Left colon (tissue), 2 donors: ENCODE data around the gene NDUFB6. TPM values are rescaled to one million over a fixed set of nuclear protein-coding genes. Genes with fewer than 3 reads are reported as not detected.
"Not testable (repeated sequence)": the region's sequence is repeated elsewhere in the genome, so short reads cannot be mapped to it uniquely, and the experiment has no call there.

Source experiments
- ATAC-seq: fragments of 200-7000 bp; cut with Tn5 transposase; one replicate; pipeline ENCODE4 v1.9.1; 2020; ENCODE audit warnings: mild to moderate bottlenecking, moderate library complexity
- DNase-seq, 2 donors: peaks; one replicate each; pipeline ENCODE4 v3.0.0-alpha.2; 2020
- intact Hi-C, 2 donors: fragments of 100-400 bp; cut with DNase I in 1 of 2; cut with micrococcal nuclease in 1 of 2; formaldehyde crosslinking; loops; one replicate each; pipeline versions ENCODE4 v1.11.2 to v1.14.0; 2022; cut with DNase I, micrococcal nuclease
- total RNA-seq, 2 donors: library from RNA; stranded (reverse); fragmentation: NEBNext Ultra II Directional; extraction: Animal tissue kit (Norgen Biotek cat#: 25700); gene quantifications; one replicate each; pipeline ENCODE4 v1.2.1, GENCODE V29; 2021
- donor health status: DM: no; HTN: no; CAD: no.
- donor health status: DM: yes; HTN: yes; CAD: no.

The NDUFB6 gene
- total RNA-seq, 2 donors from 2014 or later, result 44.2 to 62.9 TPM

DNA sequence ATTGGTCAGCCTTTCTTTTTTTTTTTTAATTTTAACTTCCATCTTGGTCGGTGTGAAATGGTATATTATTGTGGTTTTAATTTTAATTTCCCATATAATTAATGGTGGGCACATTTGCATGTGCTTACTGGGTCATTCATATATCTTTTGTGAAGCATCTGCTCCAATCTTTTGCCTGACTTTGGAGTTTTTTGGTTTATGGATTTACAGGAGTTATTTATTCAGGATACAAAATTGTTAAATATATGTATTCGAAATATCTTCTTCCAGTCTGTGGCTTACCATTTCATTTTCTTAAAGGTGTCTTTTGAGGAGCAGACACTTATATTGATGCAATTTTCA lies 46.3 kb downstream of the NDUFB6 start:
- intact Hi-C loops, result no loop called here
- ATAC-seq (no peak), DNase-seq (no peak)

DNA sequence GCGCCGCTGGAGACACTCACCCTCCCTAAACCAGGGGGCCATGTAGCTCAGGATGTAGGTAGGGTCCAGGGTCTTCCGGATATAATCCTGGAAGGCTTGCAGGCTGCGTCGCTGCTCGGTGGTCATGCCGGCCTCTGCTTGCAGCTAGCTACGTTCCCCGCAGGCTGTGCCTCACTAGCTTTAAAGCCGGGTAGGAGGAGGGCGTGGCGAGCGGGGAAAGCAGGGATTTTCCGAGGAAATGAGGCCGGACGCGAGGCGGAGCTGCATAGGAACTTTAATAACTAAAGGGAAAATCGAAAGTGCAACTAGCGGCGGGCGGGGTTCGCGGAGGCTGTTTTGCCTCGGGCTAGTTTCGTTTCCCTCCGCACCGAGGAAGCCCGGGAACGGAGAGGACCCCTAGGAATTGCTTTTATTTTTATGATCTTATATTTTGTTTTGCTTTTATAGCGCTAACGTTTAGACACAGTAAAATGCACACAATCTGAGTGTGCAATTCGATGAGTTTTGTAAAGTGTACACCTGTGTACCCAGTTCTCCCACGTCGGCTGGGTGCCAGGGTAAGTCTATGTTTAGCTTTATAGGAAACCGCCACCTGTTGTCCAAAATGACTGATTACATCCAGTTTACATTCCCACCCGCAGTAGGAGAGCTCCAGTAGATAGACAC lies 46.8 kb downstream of the NDUFB6 start, which contains the start of gene RIGI:
Gene RIGI (minus strand): TSS at position 156 of the 666 bp plus-strand sequence. CDS start 30 bp downstream, at position 126.
- DNase-seq (peak; percentile 95 to 98), ATAC-seq (peak; percentile 89)
- intact Hi-C loops, result no loop called here

- no peak for DNase-seq
- ATAC-seq, result no peak
- intact Hi-C loops, result no loop called here
These were observed 47.3 kb downstream of the NDUFB6 start for GRCh38 chr9:32525709-32526030.

DNA sequence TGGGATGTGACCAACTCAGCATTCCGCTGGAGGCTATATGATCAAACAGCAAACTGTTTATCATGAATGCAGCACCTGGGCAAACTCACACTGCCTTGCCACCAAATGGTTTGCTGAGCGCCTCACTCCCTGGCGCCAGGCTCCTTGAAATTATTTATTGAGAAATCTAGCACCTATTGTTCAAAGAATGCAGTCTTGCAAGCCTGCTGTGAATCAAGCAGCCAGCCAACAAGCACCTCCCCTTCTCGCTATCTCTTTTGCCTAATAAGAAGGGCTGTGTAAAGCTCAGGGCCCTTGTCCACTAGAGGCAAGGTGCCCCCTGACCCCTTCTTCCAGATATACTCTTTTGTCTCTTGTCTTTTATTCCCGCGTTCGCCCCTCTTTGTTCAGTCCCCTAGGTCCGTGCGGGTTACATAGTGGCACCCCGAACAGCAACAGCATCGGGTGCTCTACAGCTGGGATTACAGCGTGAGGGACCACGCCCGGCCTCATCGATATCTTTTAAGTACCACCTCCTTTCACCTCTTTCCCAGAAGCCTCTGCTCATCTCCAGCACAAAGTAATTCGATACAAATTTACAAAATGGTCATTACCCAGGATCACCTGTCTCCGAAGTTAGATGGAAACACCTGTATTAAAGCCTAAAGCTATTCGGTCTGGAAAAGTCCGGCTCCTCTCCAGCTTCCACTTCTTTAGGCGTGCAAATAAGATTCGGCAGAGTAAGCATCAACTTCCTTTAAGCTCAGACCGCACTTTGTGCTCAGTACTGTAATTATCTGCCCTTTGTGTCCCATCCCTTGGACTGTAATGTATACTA lies 47.9 kb downstream of the NDUFB6 start:
- ATAC-seq (peak; percentile 72), DNase-seq (peak in 1 of 2 donors; percentile 29)
- intact Hi-C loops, result loop anchor here in 1 of 2 donors (5.0 kb wide), 1 partner anchor 47 kb away; the partner anchor contains the start of gene NDUFB6

- intact Hi-C loops, result loop anchor here in 1 of 2 donors (5.0 kb wide), 1 partner anchor 48 kb away; the partner anchor contains the start of gene NDUFB6
- not testable (repeated sequence) for ATAC-seq, DNase-seq
These were observed 48.4 kb downstream of the NDUFB6 start for GRCh38 chr9:32524558-32524891.

DNA sequence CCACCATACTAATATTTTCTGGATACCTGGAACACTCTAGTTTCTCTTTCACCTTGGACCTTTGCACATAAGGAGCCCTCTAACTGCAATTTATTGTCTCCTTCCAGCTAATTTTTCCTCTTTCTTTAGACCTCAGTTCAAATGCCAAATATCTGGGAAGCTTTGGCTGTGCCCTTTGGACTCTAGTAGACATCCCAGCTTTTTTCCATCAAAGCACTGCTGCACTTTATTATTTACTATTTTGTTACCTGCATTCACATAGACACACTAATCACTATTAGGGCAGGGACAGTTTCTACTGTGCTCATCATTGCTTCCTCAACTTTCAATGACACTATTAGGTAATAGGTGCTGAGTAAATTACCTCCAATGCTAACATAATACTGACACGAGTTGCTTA lies 49.0 kb downstream of the NDUFB6 start:
- intact Hi-C loops, result loop anchor here in 1 of 2 donors (5.0 kb wide), 1 partner anchor 48 kb away; the partner anchor contains the start of gene NDUFB6
- no peak for ATAC-seq
- no peak for DNase-seq

GRCh38 chr9:32518276-32518675 lies 54.7 kb downstream of the NDUFB6 start:
- ATAC-seq, result no peak
- intact Hi-C loops, result no loop called here

DNA sequence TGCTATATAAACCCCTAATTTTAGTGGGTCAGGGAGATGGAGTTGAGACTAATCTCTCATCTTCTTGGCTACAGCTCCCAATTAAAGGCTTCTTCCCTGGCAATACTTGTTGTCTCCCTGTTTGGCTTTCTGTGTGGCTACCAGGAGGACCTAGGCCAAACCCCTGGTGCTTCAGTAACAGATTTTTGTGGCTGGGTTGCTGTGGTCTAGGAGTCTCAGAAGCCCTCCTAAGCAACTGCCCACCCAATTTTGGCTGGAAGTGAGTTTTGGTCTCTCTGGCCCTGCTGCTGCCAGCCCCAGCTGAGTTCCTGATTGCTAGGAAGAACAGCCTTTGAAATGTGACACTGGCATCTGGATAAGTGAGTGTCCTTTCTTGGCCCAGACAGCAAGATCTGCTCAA lies 56.7 kb downstream of the NDUFB6 start:
- DNase-seq (no peak), ATAC-seq (no peak)
- intact Hi-C loops, result no loop called here

More at GRCh38 chr9:32518276-32518675, 54.7 kb downstream of the NDUFB6 start:
- DNase-seq, result no peak

DNA sequence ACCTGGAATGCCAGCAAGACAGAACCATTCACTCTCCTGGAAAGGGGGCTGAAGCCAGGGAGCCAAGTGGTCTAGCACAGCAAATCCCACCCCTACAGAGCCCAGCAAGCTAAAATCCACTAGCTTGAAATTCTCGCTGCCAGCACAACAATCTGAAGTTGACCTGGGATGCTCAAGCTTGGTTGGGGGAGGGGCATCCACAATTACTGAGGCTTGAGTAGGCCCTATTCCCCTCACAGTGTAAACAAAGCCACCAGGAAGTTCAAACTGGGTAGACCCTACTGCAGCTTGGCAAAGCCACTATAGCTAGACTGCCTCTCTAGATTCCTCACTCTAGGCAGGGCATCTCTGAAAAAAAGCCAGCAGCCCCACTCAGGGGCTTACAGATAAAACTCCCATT lies 64.2 kb downstream of the NDUFB6 start:
- no peak for DNase-seq
- intact Hi-C loops, result no loop called here
- ATAC-seq, result no peak

DNA sequence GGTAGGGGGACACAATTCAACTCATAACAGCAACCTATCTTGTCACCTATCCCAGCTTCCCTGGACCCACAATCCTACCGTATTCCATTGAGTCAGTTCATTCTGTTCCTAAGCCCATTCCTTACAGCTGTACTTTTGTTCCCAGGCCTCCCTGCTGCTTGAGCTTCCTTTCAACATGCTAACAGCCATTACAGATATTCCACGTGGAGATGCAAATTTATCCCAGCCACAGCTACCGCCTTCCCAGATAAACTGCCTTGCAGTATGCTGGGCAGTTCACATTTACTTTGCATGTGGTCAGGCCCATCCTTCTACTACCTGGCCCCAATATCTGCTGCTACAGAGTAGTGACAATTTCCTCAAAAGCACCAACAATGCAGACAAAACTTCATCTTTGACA lies 70.0 kb downstream of the NDUFB6 start:
- ATAC-seq, result no peak
- intact Hi-C loops, result no loop called here
- no peak for DNase-seq

Other genes with a start within 250 kb of the NDUFB6 start
- 10 to 100 TPM; 35.5 to 41.8 TPM for gene ACO1, start 188.5 kb downstream of the NDUFB6 start, total RNA-seq
- gene RIGI, start 47.0 kb downstream of the NDUFB6 start, total RNA-seq, result 10 to 100 TPM in 1 of 2 donors, 1 to 10 TPM in 1; 7.2 to 24.7 TPM
- gene SMIM27, start 20.8 kb downstream of the NDUFB6 start, total RNA-seq, result 10 to 100 TPM in 1 of 2 donors, 1 to 10 TPM in 1; 8.8 to 11.2 TPM
- 10 to 100 TPM; 12.3 to 15.3 TPM for gene TOPORS, start 20.6 kb downstream of the NDUFB6 start, total RNA-seq
- gene TAF1L, start 62.5 kb upstream of the NDUFB6 start, total RNA-seq, result not detected
- under 1 TPM in 1 of 2 donors, not detected in 1; 0.06 TPM for gene TMEM215, start 210.4 kb upstream of the NDUFB6 start, total RNA-seq